Loucy (cell line): ENCODE measurements around the gene DHPS.
"Not testable (repeated sequence)": the region's sequence is repeated elsewhere in the genome, so short reads cannot be mapped to it uniquely, and the experiment has no call there.

Experiments used
- H2AFZ ChIP-seq: fragments of 200-600 bp; sonication (generic); 2 replicates; pipeline ENCODE4 v1.6.0; 2016; ENCODE audit warnings: antibody characterized with exemption, mild to moderate bottlenecking, low read length, moderate library complexity
- H3F3A ChIP-seq: fragments of 200-600 bp; 2 replicates; pipeline ENCODE4 v1.6.0; 2016; ENCODE audit warnings: antibody characterized with exemption, low read depth, mild to moderate bottlenecking
- H3K27me3 ChIP-seq: fragments of 200-600 bp; sonication (generic); 2 replicates; pipeline ENCODE4 v1.6.1; 2014; ENCODE audit warnings: low read length, mild to moderate bottlenecking; ENCODE audit not compliant: insufficient read depth, poor library complexity, severe bottlenecking
- H3K36me3 ChIP-seq: fragments of 200-600 bp; sonication (generic); 2 replicates; pipeline ENCODE4 v1.6.1; 2016; ENCODE audit warnings: low read length; ENCODE audit not compliant: insufficient read depth
- H3K4me1 ChIP-seq: fragments of 200-600 bp; sonication (generic); 2 replicates; pipeline ENCODE4 v1.5.1; 2014; ENCODE audit warnings: low read length, mild to moderate bottlenecking; ENCODE audit not compliant: insufficient read depth, poor library complexity, severe bottlenecking
- H3K4me2 ChIP-seq: fragments of 200-600 bp; sonication (generic); 2 replicates; pipeline ENCODE4 v1.6.0; 2014; ENCODE audit warnings: antibody characterized with exemption, low read length, low read depth, mild to moderate bottlenecking; ENCODE audit not compliant: poor library complexity, severe bottlenecking
- H3K4me3 ChIP-seq: fragments of 200-600 bp; sonication (generic); 2 replicates; pipeline ENCODE4 v1.5.1; 2014; ENCODE audit warnings: low read length, mild to moderate bottlenecking, mixed read lengths; ENCODE audit not compliant: poor library complexity, severe bottlenecking
- H3K79me2 ChIP-seq: fragments of 200-600 bp; sonication (generic); 2 replicates; pipeline ENCODE4 v1.6.1; 2014; ENCODE audit warnings: low read length; ENCODE audit not compliant: insufficient read depth
- H3K9ac ChIP-seq: fragments of 200-600 bp; sonication (generic); 2 replicates; pipeline ENCODE4 v1.6.0; 2014; ENCODE audit warnings: mild to moderate bottlenecking, low read depth, low read length, moderate library complexity; ENCODE audit not compliant: poor library complexity, severe bottlenecking
- H3K9me2 ChIP-seq: fragments of 200-600 bp; sonication (generic); replicated peaks from 2 replicates; pipeline ENCODE4 v1.6.1; 2016; ENCODE audit warnings: low read depth, low read length, mixed read lengths
- H3K9me3 ChIP-seq: fragments of 200-600 bp; sonication (generic); 2 replicates; pipeline ENCODE4 v1.6.1; 2014; ENCODE audit warnings: mild to moderate bottlenecking, antibody characterized with exemption, low read length, low read depth; ENCODE audit not compliant: insufficient read depth
- H4K20me1 ChIP-seq: fragments of 200-600 bp; sonication (generic); 2 replicates; pipeline ENCODE4 v1.6.0; 2014; ENCODE audit warnings: antibody characterized with exemption, low read length, mild to moderate bottlenecking; ENCODE audit not compliant: insufficient read depth, poor library complexity, severe bottlenecking
- CTCF ChIP-seq: fragments of 200-600 bp; sonication (generic); conservative IDR thresholded peaks from 2 replicates; pipeline ENCODE4 v1.5.1; 2014; ENCODE audit warnings: mild to moderate bottlenecking, antibody characterized with exemption, low read length
- EZH2phosphoT487 ChIP-seq: fragments of 200-600 bp; IDR thresholded peaks from 2 replicates; pipeline ENCODE4 v1.6.1; 2018; ENCODE audit warnings: antibody characterized with exemption, mild to moderate bottlenecking, moderate library complexity, borderline replicate concordance

The DHPS gene

GRCh38 chr19:12701596-12702282 is 20.1 kb upstream of the DHPS start:
- Histone ChIP-seq H3K27me3 (no peaks in the 10 kb centered on the region), H3F3A (0 out of 2 replicates have a peak, but pooled peaks cover 1% of the 10 kb centered on the region), H3K9me3 (no peaks in the 10 kb centered on the region), H3K4me1 (peaks cover 6% of the 10 kb centered on the region), H3K36me3 (peaks cover 56% of the 10 kb centered on the region; the same call in 1 of the 2 replicates), H3K9me2 (no peaks in the 10 kb centered on the region), H3K4me3 (no peak overlapping the region), H3K9ac (no peak overlapping the region), H3K4me2 (no peak overlapping the region), H3K79me2 (no peaks in the 10 kb centered on the region), H4K20me1 (no peaks in the 10 kb centered on the region), H2AFZ (no peak overlapping the region)
- TF ChIP-seq CTCF (no peak), EZH2phosphoT487 (no peak)

DNA sequence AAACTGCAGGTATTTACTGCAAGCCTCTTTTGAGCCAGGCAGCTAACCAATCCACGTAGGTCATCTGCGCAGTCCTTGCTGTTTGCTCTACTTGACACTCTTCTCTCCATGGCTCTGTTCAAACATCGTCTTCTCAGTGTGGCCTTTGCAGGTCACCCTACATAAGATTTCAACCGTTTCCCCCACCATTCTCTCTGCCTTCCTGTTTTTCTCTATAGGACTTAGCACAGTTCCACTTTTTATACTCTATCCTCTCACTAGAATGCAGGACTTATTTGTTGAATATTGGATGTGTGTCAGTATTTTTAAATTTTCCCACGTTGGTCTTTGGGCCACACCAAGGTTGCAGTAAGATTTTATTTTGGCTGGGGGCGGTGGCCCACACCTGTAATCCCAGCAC is 16.5 kb upstream of the DHPS start:
- no peaks in the 10 kb centered on the region for H3K9me2 ChIP-seq

DNA sequence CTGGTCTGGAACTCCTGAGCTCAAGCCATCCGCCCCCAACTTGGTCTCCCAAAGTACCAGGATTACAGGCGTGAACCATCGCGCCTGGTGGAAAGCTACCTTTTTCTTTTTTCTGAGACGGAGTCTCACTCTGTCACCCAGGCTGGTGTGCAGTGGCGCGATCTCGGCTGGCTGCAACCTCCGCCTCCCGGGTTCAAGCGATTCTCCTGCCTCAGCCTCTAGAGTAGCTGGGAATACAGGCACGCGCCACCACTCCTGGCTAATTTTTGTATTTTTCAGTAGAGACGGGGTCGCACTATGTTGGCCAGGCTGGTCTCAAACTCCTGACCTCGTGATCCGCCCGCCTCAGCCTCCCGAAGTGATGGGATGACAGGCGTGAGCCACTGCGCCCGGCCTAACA is 15.7 kb upstream of the DHPS start:
- H3F3A ChIP-seq, H2AFZ ChIP-seq, H3K9me2 ChIP-seq, H3K9me3 ChIP-seq, H3K79me2 ChIP-seq, H4K20me1 ChIP-seq, H3K4me1 ChIP-seq, H3K27me3 ChIP-seq: not testable (repeated sequence)
- H3K4me3 ChIP-seq = peak overlapping the region; percentile 81
- peaks cover 18% of the 10 kb centered on the region; the same call in 1 of the 2 replicates for H3K36me3 ChIP-seq
- peak overlapping the region; percentile 75 for H3K9ac ChIP-seq
- H3K4me2 ChIP-seq = peak overlapping the region; percentile 81

More for the DNA sequence above, 16.5 kb upstream of the DHPS start:
- Histone ChIP-seq H3K4me3 (no peak overlapping the region), H2AFZ (no peak overlapping the region), H3K4me2 (no peak overlapping the region), H3K36me3 (peaks cover 24% of the 10 kb centered on the region; the same call in 1 of the 2 replicates), H3K27me3 (no peaks in the 10 kb centered on the region), H3K79me2 (no peaks in the 10 kb centered on the region), H4K20me1 (no peaks in the 10 kb centered on the region), H3K4me1 (peaks cover 8% of the 10 kb centered on the region), H3F3A (0 out of 2 replicates have a peak, but pooled peaks cover 2% of the 10 kb centered on the region), H3K9me3 (no peaks in the 10 kb centered on the region), H3K9ac (no peak overlapping the region)
- TF ChIP-seq CTCF = no peak
- TF ChIP-seq EZH2phosphoT487 = no peak
